H9 (cell line): ENCODE measurements around the gene DLX2. TPM values are rescaled to one million over a fixed set of nuclear protein-coding genes. Genes with fewer than 3 reads are reported as not detected.

Experiments used
- DNase-seq: peaks from one replicate; pipeline ENCODE4 v3.0.0-alpha.2; 2017
- H2AFZ ChIP-seq: one replicate; pipeline ENCODE4 v1.6.1; 2013; ENCODE audit warnings: mild to moderate bottlenecking, low read length, control low read depth, moderate library complexity
- H2AK5ac ChIP-seq: 2 replicates; pipeline ENCODE4 v1.6.1; 2013; ENCODE audit warnings: low read length, control low read depth, mixed read lengths; ENCODE audit not compliant: insufficient read length
- H2BK120ac ChIP-seq: one replicate; pipeline ENCODE4 v1.6.1; 2013; ENCODE audit warnings: low read depth, mild to moderate bottlenecking, low read length, control low read depth, inconsistent platforms; ENCODE audit not compliant: poor library complexity, severe bottlenecking
- H2BK12ac ChIP-seq: 2 replicates; pipeline ENCODE4 v1.6.1; 2013; ENCODE audit warnings: low read length, control low read depth, mixed read lengths, low read depth; ENCODE audit not compliant: insufficient read length
- H2BK15ac ChIP-seq: 2 replicates; pipeline ENCODE4 v1.6.1; 2013; ENCODE audit warnings: low read depth, low read length, control low read depth
- H2BK20ac ChIP-seq: one replicate; pipeline ENCODE4 v1.6.1; 2013; ENCODE audit warnings: low read depth, mild to moderate bottlenecking, low read length, control low read depth, inconsistent platforms; ENCODE audit not compliant: poor library complexity, severe bottlenecking
- H2BK5ac ChIP-seq: 2 replicates; pipeline ENCODE4 v1.6.1; 2013; ENCODE audit warnings: low read length, control low read depth, mixed read lengths; ENCODE audit not compliant: insufficient read length
- H3K14ac ChIP-seq: 2 replicates; pipeline ENCODE4 v1.6.1; 2013; ENCODE audit warnings: low read length, control low read depth; ENCODE audit not compliant: insufficient read depth
- H3K18ac ChIP-seq: 2 replicates; pipeline ENCODE4 v1.6.1; 2013; ENCODE audit warnings: low read depth, mild to moderate bottlenecking, mixed read lengths, low read length, control low read depth; ENCODE audit not compliant: insufficient read length
- H3K23ac ChIP-seq: 2 replicates; pipeline ENCODE4 v1.6.1; 2013; ENCODE audit warnings: low read length, control low read depth, mixed read lengths, low read depth; ENCODE audit not compliant: insufficient read length
- H3K23me2 ChIP-seq: 2 replicates; pipeline ENCODE4 v1.6.1; 2013; ENCODE audit warnings: low read depth, mild to moderate bottlenecking, mixed read lengths, low read length, control low read depth; ENCODE audit not compliant: insufficient read length, poor library complexity, severe bottlenecking
- H3K27ac ChIP-seq: 2 replicates; pipeline ENCODE4 v1.5.1; 2013; ENCODE audit warnings: low read length, control low read depth, mixed read lengths, low read depth; ENCODE audit not compliant: insufficient read length
- H3K27me3 ChIP-seq: 2 replicates; pipeline ENCODE4 v1.6.1; 2013; ENCODE audit warnings: low read length, control low read depth, inconsistent platforms; ENCODE audit not compliant: insufficient read depth
- H3K4ac ChIP-seq: 2 replicates; pipeline ENCODE4 v1.6.1; 2013; ENCODE audit warnings: low read depth, mild to moderate bottlenecking, control low read depth, inconsistent platforms, low read length, moderate library complexity
- H3K4me1 ChIP-seq: 2 replicates; pipeline ENCODE4 v1.6.1; 2013; ENCODE audit warnings: low read length, control low read depth, inconsistent platforms; ENCODE audit not compliant: insufficient read depth
- H3K4me2 ChIP-seq: 2 replicates; pipeline ENCODE4 v1.6.1; 2013; ENCODE audit warnings: low read length, control low read depth, mixed read lengths; ENCODE audit not compliant: insufficient read length, insufficient read depth
- H3K56ac ChIP-seq: 2 replicates; pipeline ENCODE4 v1.6.1; 2013; ENCODE audit warnings: low read depth, mild to moderate bottlenecking, mixed read lengths, low read length, control low read depth; ENCODE audit not compliant: insufficient read length
- H3K79me1 ChIP-seq: 2 replicates; pipeline ENCODE4 v1.6.1; 2013; ENCODE audit warnings: low read depth, mild to moderate bottlenecking, moderate library complexity, low read length, control low read depth, inconsistent platforms; ENCODE audit not compliant: insufficient read depth, poor library complexity, severe bottlenecking
- H3K79me2 ChIP-seq: 2 replicates; pipeline ENCODE4 v1.6.1; 2013; ENCODE audit warnings: low read length, control low read depth, inconsistent platforms; ENCODE audit not compliant: insufficient read depth
- H3K9ac ChIP-seq: 2 replicates; pipeline ENCODE4 v1.6.1; 2013; ENCODE audit warnings: low read length, control low read depth, mixed read lengths; ENCODE audit not compliant: insufficient read length; ENCODE audit errors: extremely low read depth
- H3K9me3 ChIP-seq: one replicate; pipeline ENCODE4 v1.6.1; 2013; ENCODE audit warnings: low read depth, low read length, inconsistent platforms; ENCODE audit not compliant: control insufficient read depth
- H3T11ph ChIP-seq: one replicate; pipeline ENCODE4 v1.6.1; 2013; ENCODE audit warnings: mild to moderate bottlenecking, low read length, control low read depth, inconsistent platforms
- H4K20me1 ChIP-seq: one replicate; pipeline ENCODE4 v1.6.1; 2013; ENCODE audit not compliant: control insufficient read depth, insufficient read length, insufficient read depth
- H4K5ac ChIP-seq: 2 replicates; pipeline ENCODE4 v1.6.1; 2013; ENCODE audit warnings: low read depth, mild to moderate bottlenecking, mixed read lengths, low read length, control low read depth; ENCODE audit not compliant: insufficient read length
- H4K8ac ChIP-seq: replicated peaks from 2 replicates; pipeline ENCODE4 v1.6.1; 2013; ENCODE audit warnings: low read length, control low read depth, mixed read lengths, low read depth; ENCODE audit not compliant: insufficient read length
- H4K91ac ChIP-seq: 2 replicates; pipeline ENCODE4 v1.6.1; 2013; ENCODE audit warnings: low read depth, mild to moderate bottlenecking, moderate library complexity, mixed read lengths, low read length, control low read depth; ENCODE audit not compliant: insufficient read length
- H3K27ac Mint-ChIP-seq, 3 experiments: 2 replicates in 2 of 3; 3 replicates in 1 of 3; pipeline ENCODE4 v1.8.0; 2020 to 2021; ENCODE audit warnings: mixed read lengths in 3 of 3, mild to moderate bottlenecking in 1 of 3, moderate library complexity in 1 of 3
- H3K27me3 Mint-ChIP-seq: 2 replicates; pipeline ENCODE4 v1.8.0; 2021; ENCODE audit warnings: low read depth, mild to moderate bottlenecking, moderate library complexity, mixed read lengths
- H3K36me3 Mint-ChIP-seq, 3 experiments: 2 replicates in 2 of 3; 3 replicates in 1 of 3; pipeline ENCODE4 v1.8.0; 2020 to 2021; ENCODE audit warnings: low read depth in 3 of 3, mixed read lengths in 3 of 3; ENCODE audit not compliant: insufficient read depth in 1 of 3
- H3K4me1 Mint-ChIP-seq, 2 experiments: 2 replicates each; pipeline ENCODE4 v1.8.0; 2020; ENCODE audit warnings: mixed read lengths in 2 of 2
- H3K4me3 Mint-ChIP-seq, 2 experiments: 2 replicates in 1 of 2; 3 replicates in 1 of 2; pipeline ENCODE4 v1.8.0; 2020 to 2021; ENCODE audit warnings: mild to moderate bottlenecking in 2 of 2, mixed read lengths in 2 of 2, moderate library complexity in 1 of 2
- H3K9me3 Mint-ChIP-seq, 2 experiments: 2 replicates in 1 of 2; 3 replicates in 1 of 2; pipeline ENCODE4 v1.8.0; 2020; ENCODE audit warnings: mild to moderate bottlenecking in 2 of 2, mixed read lengths in 2 of 2, moderate library complexity in 1 of 2
- WGBS: extraction: QIAGEN DNeasy Blood & Tissue Kit; methylation state at CpG from one replicate; pipeline ENCODE4 v1.1.7; 2013; ENCODE audit warnings: missing lambda C conversion rate, low lambda C conversion rate, mixed read lengths; ENCODE audit not compliant: insufficient read length; ENCODE audit errors: extremely low coverage; 5-methylcytosine and 5-hydroxymethylcytosine counted together
- total RNA-seq: library from RNA; stranded (reverse); gene quantifications from 2 replicates; pipeline ENCODE4 v1.2.1, GENCODE V29; 2021
- TF ChIP-seq, protein P1 (sequence below): fragments of 200-600 bp; sonication (generic); conservative IDR thresholded peaks from 3 replicates; pipeline ENCODE4 v1.8.0; 2021; ENCODE audit warnings: antibody characterized with exemption, mild to moderate bottlenecking

DLX2 gene
- total RNA-seq, 1 experiment from 2014 or later = not detected

DNA sequence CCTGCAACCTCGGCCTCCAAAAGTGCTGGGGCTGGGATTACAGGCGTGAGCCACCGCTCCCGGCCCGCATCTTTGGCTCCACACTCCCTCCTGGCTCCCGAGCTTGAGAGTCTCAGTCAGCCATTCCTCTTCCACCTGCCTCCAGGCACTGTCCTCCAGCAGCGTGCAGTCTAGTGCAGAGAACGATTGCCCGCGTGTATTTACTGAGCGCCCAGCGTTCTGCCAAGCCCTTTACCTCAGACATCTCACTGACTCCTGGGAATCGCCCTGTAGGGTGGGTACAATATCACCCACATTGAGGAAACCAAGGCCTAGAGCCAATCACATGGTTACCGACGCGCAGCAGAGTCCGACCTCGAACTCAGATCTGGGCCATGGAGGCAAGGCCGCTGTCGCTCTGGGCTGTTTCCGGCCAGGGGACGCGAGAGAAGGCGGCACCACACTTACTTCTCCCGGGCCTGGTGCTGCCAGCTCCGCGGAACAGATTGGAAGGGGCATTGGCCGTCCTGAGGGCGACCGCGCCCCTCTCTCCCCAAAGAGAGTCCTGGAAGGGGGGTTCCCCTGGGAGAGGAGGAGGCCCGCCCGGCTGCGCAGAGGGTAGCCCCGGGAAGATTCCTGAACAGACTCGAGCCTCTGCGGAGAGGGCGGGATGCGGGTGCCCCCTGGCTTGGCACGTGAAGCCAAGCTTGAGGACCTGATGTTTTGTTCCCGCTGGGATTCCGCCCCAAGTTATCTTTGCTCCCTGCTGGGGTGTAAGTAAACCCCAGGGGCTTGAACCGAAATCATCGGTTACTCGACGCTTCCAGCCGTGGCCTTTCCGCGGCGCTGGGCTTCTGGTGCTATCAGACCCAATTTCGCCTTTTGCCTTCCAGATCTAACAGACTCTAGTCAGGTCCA is 5.2 kb upstream of the DLX2 start:
- Histone ChIP-seq H3K4me2 (no peak overlapping the region), H3T11ph (no peak overlapping the region), H3K9ac (no peak overlapping the region), H3K4ac (no peak overlapping the region), H4K20me1 (no peaks in the 10 kb centered on the region), H3K23me2 (peaks cover 11% of the 10 kb centered on the region), H2BK5ac (no peak overlapping the region), H3K4me1 (no peaks in the 10 kb centered on the region; the same call in 1 of the 2 replicates), H2BK15ac (no peak overlapping the region), H2BK20ac (no peak overlapping the region), H2AFZ (no peak overlapping the region), H2AK5ac (no peak overlapping the region), H3K9me3 (no peaks in the 10 kb centered on the region), H3K27ac (no peak overlapping the region), H3K79me2 (no peaks in the 10 kb centered on the region), H3K27me3 (peaks cover 67% of the 10 kb centered on the region), H3K79me1 (no peaks in the 10 kb centered on the region), H4K91ac (no peak overlapping the region), H2BK120ac (no peak overlapping the region), H3K23ac (no peak overlapping the region), H3K18ac (no peak overlapping the region), H3K14ac (no peak overlapping the region; the same call in 1 of the 2 replicates), H4K5ac (no peak overlapping the region), H4K8ac (no peak overlapping the region), H2BK12ac (no peak overlapping the region), H3K56ac (no peak overlapping the region)
- TF ChIP-seq, protein P1, sequence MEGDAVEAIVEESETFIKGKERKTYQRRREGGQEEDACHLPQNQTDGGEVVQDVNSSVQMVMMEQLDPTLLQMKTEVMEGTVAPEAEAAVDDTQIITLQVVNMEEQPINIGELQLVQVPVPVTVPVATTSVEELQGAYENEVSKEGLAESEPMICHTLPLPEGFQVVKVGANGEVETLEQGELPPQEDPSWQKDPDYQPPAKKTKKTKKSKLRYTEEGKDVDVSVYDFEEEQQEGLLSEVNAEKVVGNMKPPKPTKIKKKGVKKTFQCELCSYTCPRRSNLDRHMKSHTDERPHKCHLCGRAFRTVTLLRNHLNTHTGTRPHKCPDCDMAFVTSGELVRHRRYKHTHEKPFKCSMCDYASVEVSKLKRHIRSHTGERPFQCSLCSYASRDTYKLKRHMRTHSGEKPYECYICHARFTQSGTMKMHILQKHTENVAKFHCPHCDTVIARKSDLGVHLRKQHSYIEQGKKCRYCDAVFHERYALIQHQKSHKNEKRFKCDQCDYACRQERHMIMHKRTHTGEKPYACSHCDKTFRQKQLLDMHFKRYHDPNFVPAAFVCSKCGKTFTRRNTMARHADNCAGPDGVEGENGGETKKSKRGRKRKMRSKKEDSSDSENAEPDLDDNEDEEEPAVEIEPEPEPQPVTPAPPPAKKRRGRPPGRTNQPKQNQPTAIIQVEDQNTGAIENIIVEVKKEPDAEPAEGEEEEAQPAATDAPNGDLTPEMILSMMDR = no peak
- Mint-ChIP-seq H3K36me3 (no peaks in the 10 kb centered on the region), H3K27ac (no peak overlapping the region), H3K9me3 (peaks cover 5 to 9% of the 10 kb centered on the region in 2 experiments; a peak in 4 of 5 replicates), H3K27me3 (peaks cover 71% of the 10 kb centered on the region), H3K4me3 (peak overlapping the region in 1 of 2 experiments; percentile 57; a peak in 3 of 5 replicates), H3K4me1 (peaks cover 28 to 46% of the 10 kb centered on the region in 2 experiments)
- no CpG with 5 or more reads among the region's 51 CpGs for WGBS
- DNase-seq = no peak
